ENCODE results near the gene KCTD11.
"Not testable (repeated sequence)": the region's sequence is repeated elsewhere in the genome, so short reads cannot be mapped to it uniquely, and the experiment has no call there.

Gene KCTD11

DNA sequence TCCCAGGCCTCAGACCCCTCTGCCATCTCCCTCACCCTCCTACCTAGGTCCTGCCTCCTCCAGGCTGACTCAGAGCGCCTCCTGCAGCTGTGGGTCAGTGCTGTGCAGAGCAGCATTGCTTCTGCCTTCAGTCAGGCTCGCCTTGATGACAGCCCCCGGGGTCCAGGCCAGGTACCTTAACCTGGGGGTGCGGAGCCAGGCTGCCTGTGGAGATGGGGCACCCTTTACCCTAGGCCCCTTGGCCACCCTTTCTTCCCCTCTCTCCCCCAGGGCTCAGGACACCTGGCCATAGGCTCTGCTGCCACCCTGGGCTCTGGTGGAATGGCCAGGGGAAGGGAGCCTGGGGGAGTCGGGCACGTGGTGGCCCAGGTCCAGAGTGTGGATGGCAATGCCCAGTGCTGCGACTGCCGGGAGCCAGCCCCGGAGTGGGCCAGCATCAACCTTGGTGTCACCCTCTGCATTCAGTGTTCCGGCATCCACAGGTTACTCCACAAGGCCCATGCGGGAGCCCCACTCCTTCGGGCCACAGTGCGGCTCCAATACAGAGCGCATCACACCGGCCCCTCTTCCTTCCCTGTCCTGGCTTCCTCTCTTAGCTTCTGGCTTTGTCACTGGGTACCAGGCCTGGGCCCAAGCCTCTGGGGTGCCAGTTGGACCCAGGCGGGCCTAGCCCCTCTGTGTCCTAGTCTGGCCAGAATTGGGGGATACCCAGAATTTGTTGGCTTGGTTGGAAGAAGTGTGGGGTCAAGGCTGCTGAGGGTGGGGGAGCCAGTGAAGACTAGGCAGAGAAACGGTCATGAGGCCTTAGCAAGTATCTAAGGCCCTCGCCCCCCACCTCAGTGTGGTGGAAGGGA is 5.0 kb upstream of the KCTD11 start:
- no peak for DNase-seq

DNA sequence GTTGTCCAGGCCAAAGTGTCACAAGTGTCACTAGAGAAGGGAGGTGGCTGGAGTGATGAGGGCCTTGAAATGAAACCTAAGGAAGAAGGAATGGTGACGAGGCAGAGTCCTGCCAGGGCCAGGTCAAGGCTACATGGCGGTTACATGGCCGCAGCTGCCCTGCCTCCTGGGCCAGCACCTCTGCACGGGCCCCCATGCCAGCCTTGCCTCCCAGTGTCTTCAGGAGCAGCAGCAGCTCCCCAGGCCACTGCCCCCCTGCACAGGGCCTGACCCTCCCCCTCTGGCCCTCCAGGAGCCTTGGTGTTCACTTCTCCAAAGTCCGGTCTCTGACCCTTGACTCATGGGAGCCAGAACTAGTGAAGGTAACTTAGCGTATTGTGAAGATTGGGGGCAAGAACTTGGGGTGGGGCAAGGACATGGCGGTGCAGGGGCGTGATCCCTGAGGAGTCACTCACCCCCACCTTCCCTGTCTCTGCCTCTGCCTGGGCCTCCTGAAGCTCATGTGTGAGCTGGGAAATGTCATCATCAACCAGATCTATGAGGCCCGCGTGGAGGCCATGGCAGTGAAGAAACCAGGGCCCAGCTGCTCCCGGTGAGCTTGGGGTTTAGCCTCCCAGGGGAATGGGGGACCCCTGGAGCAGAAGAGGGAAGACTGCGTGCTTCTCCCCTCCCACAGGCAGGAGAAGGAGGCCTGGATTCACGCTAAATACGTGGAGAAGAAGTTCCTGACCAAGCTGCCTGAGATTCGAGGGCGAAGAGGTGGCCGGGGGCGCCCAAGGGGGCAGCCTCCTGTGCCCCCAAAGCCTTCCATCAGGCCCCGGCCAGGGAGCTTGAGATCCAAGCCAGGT is 4.1 kb upstream of the KCTD11 start:
- DNase-seq: no peak

DNA sequence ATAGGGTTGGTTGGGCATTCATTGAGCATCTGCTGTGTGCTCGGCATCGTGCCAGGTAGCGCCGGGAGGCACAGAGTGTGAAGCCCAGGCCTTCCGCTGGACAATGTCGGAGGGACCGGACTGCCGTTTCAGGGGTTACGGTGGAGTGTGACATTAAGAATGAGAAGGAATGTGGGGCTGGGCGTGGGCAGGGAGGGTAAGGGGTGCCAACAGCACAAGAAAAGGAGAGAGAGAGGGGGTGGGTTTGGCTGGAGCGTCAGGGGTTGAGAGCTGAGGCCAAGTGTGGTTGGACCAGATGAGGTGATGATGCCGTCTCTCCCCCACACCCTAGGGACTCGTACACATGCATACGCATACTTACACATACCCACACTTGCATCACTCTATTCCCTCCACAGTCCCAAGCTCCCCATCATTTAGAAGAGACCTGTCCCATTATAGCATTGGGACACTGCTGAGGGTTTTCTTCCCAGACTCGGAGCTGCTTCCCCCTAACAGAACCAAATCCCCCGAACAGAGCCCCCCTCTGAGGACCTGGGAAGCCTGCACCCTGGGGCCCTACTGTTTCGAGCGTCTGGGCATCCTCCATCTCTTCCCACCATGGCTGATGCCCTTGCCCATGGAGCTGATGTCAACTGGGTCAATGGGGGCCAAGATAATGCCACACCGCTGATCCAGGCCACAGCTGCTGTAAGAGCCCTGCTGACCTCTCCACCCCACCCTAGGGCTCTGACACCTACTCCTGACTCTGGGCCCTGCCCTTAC is 3.3 kb upstream of the KCTD11 start:
- no peak for DNase-seq

DNA sequence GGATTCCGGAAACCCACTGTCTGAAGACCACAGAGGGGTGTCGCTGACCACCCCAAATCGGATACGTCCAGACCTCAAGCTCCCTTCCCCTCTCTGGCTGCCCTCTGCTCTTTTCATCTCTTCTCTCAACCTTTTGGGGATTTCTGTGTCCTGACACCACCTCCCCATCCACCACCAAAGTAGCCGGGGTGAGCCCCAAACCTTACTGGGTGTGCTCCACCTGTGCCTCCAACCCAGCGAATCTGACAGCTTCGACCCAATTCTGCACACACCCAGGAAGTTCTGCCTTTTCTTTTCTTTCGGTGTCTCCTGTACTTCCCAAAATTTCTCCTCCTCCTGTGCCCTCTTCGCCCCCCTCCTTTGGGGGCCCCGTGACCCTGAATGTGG is 534 bp downstream of the KCTD11 start:
- no peak for DNase-seq

DNA sequence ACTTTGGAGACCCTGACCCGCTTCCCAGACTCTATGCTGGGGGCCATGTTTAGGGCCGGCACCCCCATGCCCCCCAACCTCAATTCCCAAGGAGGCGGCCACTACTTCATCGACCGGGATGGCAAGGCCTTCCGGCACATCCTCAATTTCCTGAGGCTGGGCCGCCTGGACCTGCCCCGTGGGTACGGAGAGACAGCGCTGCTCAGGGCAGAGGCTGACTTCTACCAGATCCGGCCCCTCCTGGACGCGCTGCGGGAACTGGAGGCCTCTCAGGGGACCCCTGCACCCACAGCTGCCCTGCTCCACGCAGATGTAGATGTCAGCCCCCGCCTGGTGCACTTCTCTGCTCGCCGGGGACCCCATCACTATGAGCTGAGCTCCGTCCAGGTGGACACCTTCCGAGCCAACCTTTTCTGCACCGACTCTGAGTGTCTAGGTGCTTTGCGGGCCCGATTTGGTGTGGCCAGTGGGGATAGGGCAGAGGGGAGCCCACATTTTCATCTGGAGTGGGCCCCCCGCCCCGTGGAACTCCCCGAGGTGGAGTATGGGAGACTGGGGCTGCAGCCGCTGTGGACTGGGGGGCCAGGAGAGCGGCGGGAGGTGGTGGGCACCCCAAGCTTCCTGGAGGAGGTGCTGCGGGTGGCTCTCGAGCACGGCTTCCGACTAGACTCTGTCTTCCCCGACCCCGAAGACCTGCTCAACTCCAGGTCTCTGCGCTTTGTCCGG is 1.1 kb downstream of the KCTD11 start:
- no peak for DNase-seq

DNA sequence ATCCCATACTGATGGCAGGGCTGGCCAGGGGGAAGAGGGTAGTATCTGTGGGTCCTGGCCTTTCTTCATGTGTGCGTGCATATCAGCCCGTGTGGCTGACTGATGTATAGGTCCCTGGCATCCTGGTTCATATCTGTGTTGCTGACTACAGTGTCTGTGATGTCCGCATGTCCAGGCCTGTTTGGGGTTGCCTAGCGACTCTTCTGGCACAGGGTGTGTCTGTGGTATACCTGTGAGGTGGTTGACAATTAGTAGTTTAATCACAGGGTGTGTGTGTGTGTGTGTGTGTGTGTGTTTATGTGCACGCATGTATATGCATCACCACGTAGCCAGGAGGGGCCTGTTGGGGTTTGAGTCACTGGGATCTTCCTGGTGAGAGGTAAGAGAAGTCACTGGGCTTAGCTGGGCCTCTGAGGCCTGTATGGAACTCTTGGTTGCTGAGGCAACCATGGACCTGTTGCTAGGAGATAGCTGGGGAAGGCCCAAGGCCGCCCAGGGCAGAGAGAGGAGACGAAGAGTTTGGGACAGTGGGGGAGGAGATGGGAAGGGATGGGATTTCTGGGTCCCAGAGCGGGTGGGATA is 2.4 kb downstream of the KCTD11 start:
- no peak for DNase-seq

DNA sequence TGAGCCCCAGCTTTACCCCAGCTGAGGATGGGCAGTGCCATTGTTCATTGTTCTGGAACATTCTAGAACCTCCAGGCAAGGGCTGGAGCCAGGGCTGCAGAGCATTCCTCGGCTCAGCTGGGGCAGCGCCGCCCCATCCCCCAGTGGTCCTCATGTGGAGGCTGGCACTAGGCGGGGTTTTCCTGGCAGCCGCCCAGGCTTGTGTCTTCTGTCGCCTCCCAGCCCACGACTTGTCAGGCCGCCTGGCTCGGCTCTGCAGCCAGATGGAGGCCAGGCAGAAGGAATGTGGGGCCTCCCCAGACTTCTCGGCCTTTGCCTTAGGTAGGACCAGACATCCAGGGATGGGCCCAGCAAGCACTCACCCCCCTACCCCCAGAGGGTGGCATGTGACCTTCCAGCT is 3.1 kb downstream of the KCTD11 start, which contains the start of gene TMEM95:
TMEM95 (plus strand) TSS at position 104 of the 400 bp plus-strand sequence; CDS start at position 153, 49 bp downstream.
- no peak for DNase-seq

DNA sequence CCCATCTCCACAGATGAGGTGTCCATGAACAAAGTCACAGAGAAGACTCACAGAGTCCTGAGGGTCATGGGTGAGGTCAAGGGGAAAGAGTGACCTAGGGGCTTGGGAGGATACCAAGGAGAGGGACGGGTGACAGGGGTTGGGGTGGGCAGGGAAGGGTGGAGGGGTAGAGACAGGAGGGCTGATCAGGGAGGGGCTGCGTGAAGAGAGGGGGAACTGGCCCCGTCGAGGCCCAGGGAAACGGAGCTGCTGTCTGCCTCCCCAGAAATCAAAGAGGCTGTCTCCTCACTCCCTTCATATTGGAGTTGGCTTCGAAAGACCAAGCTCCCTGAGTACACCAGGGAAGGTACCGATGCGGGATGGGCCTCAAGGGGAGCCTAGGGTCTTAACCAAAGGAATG is 3.6 kb downstream of the KCTD11 start:
- DNase-seq: no peak

DNA sequence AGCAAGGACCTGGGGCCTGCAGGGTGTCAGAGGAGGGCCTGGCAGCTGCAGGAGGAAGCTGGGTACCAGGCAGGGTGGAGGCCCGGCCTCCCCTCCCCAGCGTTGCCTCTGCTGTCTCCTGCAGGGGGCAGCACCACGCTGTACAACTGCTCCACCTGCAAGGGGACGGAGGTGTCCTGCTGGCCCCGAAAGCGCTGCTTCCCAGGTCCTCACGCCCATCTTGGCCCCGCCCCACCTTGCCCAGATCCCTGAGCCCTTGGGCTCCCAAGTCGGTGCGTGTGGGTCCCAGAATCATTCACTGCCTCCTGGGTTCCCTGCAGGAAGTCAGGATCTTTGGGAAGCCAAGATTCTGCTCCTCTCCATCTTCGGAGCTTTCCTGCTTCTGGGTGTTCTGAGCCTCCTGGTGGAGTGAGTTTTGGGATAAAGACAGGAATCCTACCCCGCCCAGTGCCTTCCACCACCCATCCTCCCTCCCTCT is 4.1 kb downstream of the KCTD11 start:
- DNase-seq: peak; percentile 22 to 38

DNA sequence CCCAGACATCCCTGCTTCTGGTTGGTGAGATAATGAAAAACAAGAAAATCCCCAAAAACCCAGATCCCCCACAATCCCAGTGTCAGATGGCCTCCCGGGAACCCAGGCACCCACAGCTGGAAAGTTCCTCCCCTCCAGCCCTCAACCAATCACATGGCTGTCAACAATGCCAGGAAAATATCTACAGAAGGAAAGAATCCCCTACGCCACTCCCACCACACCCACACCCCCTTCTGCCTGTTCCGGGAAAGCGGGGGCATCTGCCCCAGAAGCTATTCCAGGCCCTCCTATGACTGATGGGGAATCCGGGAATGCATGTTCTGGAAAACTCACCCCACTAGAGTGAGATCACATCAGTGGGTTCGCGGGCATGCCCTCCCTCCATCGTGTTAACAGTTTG is 4.8 kb downstream of the KCTD11 start:
- no peak for DNase-seq

DNA sequence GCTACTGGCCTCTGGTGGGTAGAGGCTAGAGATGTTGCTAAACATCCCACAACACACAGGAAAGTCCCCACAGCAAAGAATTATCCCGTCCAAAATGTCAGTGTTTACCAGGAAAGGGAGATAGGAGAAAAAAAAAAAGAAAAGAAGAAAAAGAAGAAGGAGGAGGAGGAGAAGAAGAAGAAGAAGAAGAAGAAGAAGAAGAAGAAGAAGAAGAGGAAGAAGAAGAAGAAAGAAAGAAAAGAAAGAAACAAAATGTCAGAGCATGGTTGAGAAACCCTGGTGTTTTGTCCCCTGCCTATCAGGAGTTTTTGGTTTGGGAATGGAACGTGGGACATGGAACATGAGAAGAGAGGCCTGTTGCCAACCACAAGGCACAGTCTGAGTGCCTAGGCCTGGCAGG is 5.4 kb downstream of the KCTD11 start:
- no peak for DNase-seq

DNA sequence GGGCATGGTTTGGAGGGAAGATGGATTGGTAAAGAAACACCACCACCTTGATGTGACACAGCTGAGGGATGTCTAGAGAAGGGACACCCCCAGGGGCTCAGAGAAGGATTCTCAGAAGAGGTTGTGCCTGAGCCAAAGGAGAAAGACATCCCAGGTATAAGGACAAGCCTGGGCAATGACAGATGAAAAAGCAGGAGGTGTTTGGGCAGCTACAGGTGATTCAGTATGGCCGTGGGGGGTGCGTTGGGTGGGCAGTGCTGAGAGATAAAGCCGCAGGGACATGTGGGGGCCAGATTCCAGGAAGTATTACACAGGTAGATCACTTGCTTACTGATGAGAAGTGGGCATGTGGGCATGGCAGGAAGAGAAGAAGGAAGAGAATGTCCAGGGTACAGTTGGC is 9.9 kb downstream of the KCTD11 start:
- DNase-seq: no peak

DNA sequence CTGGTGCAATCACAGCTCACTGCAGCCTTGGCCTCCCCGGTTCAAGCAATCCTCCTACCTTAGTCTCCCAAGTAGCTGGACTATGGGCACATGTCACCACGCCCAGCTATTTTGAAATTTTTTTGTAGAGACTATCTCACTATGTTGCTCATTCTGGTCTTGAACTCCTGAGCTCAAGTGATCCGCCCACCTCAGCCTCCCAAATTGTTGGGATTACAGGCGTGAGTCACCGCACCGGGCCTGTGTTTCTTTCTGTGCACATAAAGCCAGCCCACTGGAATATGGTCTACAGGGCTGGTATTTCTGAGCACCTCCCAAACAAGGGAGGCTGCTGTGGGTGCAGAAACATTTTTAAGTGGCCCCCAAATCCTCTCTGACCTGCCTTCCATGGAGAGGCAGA is 11.3 kb downstream of the KCTD11 start:
- DNase-seq: no peak

DNA sequence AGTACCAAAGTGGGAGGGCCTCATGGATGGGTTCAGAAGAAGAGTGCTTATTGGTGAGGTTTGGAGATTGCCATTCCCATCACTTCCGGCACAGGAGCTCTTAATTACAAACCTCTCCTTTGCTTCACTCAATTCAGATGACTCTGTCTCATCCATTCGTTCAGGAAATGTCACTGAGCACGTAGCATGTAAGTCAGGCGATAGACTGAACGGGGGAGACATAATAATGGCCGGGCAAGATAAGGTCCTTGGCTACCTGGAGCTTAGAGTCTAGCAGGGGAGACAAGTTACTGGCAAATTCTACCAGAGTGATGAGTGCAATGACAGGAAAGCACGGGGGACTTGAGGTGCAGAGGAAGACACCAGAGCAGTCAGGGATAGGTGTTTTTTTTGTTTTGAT is 14.0 kb downstream of the KCTD11 start:
- DNase-seq: not testable (repeated sequence)

DNA sequence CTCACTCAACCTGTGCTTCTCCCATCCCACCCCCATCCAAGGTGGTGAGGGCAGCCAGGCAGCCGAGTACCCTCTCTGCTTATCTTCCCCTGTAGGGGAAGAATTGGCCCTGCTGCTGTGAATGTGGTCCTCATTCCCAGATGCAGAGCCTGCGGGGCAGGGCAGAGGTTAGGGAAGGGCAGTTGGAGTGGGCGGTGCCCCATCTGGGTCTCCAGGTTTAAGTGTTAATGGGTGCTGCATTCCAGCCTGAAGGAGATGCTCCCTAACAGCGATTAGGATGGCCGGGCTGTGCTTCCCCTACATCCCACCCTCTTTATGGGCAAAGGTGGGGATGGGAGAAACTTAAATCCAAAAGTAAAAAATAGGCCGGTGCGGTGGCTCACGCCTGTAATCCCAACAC is 15.1 kb downstream of the KCTD11 start:
- DNase-seq: no peak

DNA sequence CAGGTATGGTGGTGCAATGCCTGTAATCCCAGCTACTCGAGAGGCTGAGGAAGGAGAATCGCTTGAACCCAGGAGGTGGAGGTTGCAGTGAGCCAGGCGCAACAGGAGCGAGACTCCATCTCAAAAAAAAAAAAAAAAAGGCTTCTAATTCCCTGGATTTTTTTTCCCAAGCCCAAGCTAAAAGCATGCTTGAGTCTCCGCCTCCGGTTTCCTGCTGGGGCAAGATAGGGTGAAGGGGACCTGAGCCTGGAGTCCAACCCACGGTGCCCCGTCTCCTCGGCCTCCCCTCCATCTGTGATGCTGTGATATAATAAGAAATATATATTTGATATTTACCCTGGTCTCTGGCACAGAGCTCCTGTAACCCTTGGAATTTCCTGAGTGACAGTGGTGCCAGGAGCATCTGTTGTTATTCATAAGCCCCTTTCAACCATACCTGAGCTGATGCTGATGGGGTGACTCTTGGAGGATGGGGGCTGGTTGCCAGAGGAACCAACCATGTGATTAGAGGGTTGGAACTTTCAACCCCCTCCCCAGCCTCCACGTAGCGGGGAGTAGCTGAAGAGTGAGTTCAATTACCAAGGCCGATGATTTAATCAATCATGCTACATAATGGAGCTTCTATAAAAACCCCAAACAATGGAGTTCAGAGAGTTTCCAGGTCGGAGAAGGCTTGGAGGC is 16.1 kb downstream of the KCTD11 start:
- no peak for DNase-seq

DNA sequence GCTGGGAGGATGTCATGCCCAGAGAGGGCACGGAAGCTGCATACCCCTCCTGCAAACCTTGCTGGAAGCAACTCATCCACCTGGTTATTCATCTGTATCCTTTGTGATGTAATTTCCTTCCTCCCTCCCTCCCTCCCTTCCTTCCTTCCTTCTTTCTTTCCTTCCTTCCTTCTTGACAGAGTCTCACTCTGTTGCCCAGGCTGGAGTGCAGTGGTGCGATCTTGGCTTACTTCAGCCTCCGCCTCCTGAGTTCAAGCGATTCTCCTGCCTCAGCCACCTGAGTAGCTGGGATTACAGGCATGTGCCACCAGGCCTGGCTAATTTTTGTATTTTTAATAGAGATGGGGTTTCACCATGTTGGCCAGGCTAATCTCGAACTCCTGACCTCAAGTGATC is 16.6 kb downstream of the KCTD11 start:
- not testable (repeated sequence) for DNase-seq

DNA sequence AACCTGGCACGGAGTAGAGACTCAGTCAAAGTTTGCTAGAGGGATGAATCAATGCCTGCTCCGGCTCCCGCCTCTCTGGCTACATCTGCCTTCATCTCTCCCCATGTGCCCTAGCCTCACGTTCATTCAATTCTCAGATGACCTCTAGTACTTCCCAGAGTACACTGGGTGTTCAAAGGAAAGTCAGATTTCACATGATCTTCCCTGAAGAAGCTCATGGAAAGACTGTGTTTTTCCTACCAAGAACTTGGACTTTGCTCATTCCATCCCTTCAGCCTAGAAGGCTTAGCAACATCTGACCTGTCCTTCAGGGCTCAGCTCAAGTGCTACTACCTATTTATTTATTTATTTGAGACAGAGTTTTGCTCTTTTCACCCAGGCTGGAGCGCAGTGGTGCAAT is 17.9 kb downstream of the KCTD11 start:
- DNase-seq: no peak

DNA sequence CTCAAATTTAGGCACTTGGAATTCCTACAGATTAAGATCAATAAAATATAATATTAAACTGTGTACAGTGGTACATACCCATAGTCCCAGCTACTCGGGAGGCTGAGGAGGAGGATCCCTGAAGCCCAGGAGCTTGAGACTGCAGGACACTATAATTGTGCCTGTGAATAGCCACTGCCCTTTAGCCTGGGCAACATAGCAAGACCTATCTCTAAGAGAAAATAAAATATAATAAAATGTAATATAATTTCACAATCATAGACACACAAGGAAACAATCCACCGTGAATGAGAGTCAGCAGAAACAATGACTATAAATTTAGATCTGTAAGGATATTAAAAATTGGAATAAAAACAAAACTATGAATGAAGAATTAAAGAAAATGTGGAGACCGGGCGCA is 18.9 kb downstream of the KCTD11 start:
- DNase-seq: no peak

DNA sequence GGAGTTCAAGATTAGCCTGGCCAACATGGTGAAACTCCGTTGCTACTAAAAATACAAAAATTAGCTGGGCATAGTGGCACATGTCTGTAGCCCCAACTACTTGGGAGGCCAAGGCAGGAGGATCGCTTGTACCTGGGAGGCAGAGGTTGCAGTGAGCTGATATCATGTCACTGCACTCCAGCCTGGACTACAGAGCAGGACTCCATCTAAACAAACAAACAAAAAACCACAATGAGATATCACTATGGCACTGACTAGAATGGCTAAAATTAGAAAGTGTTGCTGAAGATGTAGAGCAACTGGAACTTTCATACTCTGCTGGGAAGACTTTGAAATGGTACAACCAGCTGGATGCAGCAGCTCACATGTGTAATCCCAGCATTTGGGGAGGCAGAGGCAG is 22.4 kb downstream of the KCTD11 start:
- no peak for DNase-seq

DNA sequence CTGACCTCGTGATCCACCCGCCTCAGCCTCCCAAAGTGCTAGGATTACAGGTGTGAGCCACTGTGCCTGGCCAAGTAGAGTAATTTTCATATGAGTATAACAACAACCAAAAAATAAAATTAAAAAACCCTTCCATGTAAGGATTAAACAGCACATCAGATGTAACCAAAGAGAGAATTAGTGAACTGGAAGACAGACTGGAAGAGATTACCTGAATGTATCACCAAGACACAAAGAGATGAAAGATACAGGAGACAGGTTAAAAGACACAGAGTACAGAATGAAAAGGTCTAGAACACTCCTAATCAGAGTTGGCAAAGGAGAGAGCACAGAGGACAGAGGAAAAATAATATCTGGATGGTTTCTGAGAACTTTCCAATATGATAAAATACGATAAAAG is 27.2 kb downstream of the KCTD11 start:
- no peak for DNase-seq

DNA sequence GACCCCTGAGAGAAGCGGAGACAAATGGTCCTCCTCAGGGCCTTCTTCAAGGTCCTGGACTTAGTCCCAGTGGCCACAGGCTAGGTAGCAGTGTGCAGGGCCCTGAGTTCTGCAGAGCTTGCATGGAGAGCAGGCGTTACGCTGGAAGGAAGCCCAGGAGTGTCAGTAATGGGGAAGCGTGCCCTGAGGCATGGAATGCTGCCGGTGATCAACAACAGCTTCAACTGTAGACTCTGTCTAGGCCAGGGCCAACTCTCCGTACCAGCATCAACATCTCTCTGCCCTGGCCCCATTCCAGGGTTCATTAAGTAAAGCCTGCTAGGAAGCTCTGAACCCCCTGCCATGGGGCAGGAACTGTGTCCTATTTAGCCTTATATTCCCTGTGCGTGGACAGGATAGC is 28.4 kb downstream of the KCTD11 start:
- DNase-seq: no peak
